ENCODE data around the gene HPD. TPM values are rescaled to one million over a fixed set of nuclear protein-coding genes. Genes with fewer than 3 reads are reported as not detected.
A peak's percentile ranks its signal among the peaks of the same experiment; 100 is the strongest.

Gene HPD
- total RNA-seq, 2 experiments from 2014 or later: not detected

DNA sequence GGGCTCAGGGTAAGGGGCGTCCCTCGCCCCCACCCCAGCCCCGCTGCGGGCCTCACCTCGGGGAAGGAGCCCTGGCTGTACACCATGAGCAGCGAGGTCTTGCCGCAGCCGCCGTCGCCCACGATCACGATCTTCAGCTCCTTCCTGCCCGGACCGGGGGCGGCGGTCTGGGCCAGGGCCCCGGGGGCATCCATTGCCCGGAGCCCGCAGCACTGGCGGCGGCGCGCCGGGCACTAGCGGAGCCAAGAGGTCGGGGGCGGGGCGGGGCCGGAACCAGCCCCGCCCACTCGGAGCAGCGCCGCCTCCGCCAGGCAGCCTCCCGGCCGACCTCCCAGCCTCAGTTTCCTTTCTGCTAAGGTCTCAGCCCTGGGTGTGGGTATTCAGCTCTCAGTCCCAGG is 65.2 kb downstream of the HPD start, which contains the start of gene RHOF:
TSS of gene RHOF (minus strand) at position 249 of the 398 bp plus-strand sequence. CDS start at position 194, 55 bp downstream.
- Histone ChIP-seq H3K4me3 (ENCODE audit: low read depth, low read length, poor library complexity, severe bottlenecking) (peak within 1 kb of the TSS; percentile 76), H3K79me2 (ENCODE audit: insufficient read depth, low read depth, low read length) (no peaks in the 10 kb centered on the region), H3K9me3 (ENCODE audit: low read length) (no peaks in the 10 kb centered on the region), H4K20me1 (ENCODE audit: insufficient read depth, low read length) (no peaks in the 10 kb centered on the region), H3K36me3 (ENCODE audit: insufficient read depth, low read length) (peaks cover 1% of the 10 kb centered on the region; the same call in 1 of the 2 replicates), H3K4me2 (ENCODE audit: low read length) (peak within 1 kb of the TSS; percentile 80), H3K27ac (ENCODE audit: low read depth, low read length, poor library complexity, severe bottlenecking) (peak within 1 kb of the TSS; percentile 63), H3K4me1 (ENCODE audit: insufficient read depth, low read length, poor library complexity, severe bottlenecking) (peaks cover 59% of the 10 kb centered on the region), H3K9me2 (ENCODE audit: insufficient read depth, low read length) (no peaks in the 10 kb centered on the region), H2AFZ (ENCODE audit: low read length) (peak within 1 kb of the TSS; percentile 49)
- intact Hi-C loops (cut with micrococcal nuclease; ENCODE audit: unreplicated experiment): loop anchor here (5.0 kb wide), 2 partner anchors 81 to 256 kb away; partner anchors contain the start of gene TMEM120B
- no peak for TF ChIP-seq EZH2phosphoT487 (IDR thresholded peaks at IDR 0.05; ENCODE audit: borderline replicate concordance, low read depth, low read length)
- TF ChIP-seq, protein P1, sequence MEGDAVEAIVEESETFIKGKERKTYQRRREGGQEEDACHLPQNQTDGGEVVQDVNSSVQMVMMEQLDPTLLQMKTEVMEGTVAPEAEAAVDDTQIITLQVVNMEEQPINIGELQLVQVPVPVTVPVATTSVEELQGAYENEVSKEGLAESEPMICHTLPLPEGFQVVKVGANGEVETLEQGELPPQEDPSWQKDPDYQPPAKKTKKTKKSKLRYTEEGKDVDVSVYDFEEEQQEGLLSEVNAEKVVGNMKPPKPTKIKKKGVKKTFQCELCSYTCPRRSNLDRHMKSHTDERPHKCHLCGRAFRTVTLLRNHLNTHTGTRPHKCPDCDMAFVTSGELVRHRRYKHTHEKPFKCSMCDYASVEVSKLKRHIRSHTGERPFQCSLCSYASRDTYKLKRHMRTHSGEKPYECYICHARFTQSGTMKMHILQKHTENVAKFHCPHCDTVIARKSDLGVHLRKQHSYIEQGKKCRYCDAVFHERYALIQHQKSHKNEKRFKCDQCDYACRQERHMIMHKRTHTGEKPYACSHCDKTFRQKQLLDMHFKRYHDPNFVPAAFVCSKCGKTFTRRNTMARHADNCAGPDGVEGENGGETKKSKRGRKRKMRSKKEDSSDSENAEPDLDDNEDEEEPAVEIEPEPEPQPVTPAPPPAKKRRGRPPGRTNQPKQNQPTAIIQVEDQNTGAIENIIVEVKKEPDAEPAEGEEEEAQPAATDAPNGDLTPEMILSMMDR (conservative IDR thresholded peaks at IDR 0.05; ENCODE audit: low read length): no peak
- DNase-seq (ENCODE audit: low spot score): peak; percentile 70
- ChIA-PET POLR2A (interaction anchor here (0.7 to 2.9 kb wide), 9 partner anchors 9 to 230 kb away, joined by 3 to 10 read pairs (median 4); no protein-coding TSS in a partner anchor), CTCF (ENCODE audit: unreplicated experiment) (interaction anchor here (1.1 to 2.6 kb wide), 11 partner anchors 9 to 102 kb away, joined by 3 to 13 read pairs (median 6); no protein-coding TSS in a partner anchor)
- BruUV-seq (replicated peaks): no TSS peak

DNA sequence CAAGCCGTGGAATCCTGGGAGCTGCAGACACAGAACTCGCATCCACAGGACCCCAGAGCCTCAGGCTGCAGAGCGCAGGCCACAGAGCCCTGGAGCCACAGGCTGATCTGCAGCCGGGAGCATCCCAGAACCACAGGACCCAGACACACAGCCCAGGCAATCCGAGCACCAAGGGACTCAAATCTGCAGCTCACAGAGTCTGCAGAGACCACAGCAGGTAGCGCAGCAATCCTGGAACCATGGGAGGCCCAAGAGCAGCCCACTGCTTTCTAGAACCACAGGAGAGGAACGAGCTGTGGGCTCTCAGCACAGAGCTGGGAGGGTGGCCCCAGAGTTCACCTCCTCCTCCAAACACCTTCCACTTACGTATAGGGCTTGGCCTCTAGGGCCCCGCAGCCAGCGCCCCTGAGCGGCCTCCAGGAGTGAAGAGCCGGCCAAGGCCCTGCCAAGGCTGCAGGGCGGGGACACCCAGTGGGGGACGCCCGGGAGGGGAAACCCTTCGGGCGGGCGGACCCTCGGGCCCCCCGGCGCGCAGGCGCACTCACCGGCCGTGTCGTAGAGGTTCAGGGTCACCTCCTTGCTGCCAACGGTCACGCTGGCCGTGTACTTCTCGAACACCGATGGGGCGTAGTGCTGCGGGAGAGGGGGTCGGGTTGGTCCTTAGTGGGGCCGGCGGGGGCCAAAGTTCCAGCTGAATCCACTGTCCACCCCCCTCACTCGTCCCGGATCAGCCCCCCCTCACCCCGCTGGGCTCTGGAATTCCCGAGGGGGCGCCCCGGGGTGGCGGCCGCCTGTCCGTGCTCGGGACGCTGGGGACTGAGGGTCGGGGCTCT is 65.8 kb downstream of the HPD start:
- DNase-seq (ENCODE audit: low spot score): peak; percentile 59
- Histone ChIP-seq H3K4me1 (ENCODE audit: insufficient read depth, low read length, poor library complexity, severe bottlenecking) (peaks cover 62% of the 10 kb centered on the region), H3K4me2 (ENCODE audit: low read length) (peak overlapping the region; percentile 80), H3K27ac (ENCODE audit: low read depth, low read length, poor library complexity, severe bottlenecking) (peak overlapping the region; percentile 43), H3K79me2 (ENCODE audit: insufficient read depth, low read depth, low read length) (no peaks in the 10 kb centered on the region), H4K20me1 (ENCODE audit: insufficient read depth, low read length) (no peaks in the 10 kb centered on the region), H3K9me3 (ENCODE audit: low read length) (no peaks in the 10 kb centered on the region), H3K36me3 (ENCODE audit: insufficient read depth, low read length) (no peaks in the 10 kb centered on the region; the same call in 1 of the 2 replicates), H3K9me2 (ENCODE audit: insufficient read depth, low read length) (no peaks in the 10 kb centered on the region), H2AFZ (ENCODE audit: low read length) (peak overlapping the region; percentile 49; the same call in 1 of the 2 replicates), H3K4me3 (ENCODE audit: low read depth, low read length, poor library complexity, severe bottlenecking) (peak overlapping the region; percentile 76)
- intact Hi-C loops (cut with micrococcal nuclease; ENCODE audit: unreplicated experiment): loop anchor here (5.0 kb wide), 2 partner anchors 81 to 256 kb away; partner anchors contain the start of gene TMEM120B
- POLR2A ChIA-PET: interaction anchor here (0.6 to 2.9 kb wide), 8 partner anchors 8 to 231 kb away, joined by 3 to 10 read pairs (median 5); no protein-coding TSS in a partner anchor
- BruUV-seq (replicated peaks): no TSS peak
- TF ChIP-seq, protein P1 (conservative IDR thresholded peaks at IDR 0.05; ENCODE audit: low read length): 0 out of 2 replicates have a peak, but pooled peaks have one; percentile 3
- TF ChIP-seq EZH2phosphoT487 (IDR thresholded peaks at IDR 0.05; ENCODE audit: borderline replicate concordance, low read depth, low read length): no peak
- CTCF ChIA-PET (ENCODE audit: unreplicated experiment): interaction anchor here (0.6 to 2.6 kb wide), 9 partner anchors 9 to 101 kb away, joined by 3 to 13 read pairs (median 7); no protein-coding TSS in a partner anchor
